ENCODE data around the gene ZDHHC11B. TPM values are rescaled to one million over a fixed set of nuclear protein-coding genes. Genes with fewer than 3 reads are reported as not detected.
A peak's percentile ranks its signal among the peaks of the same experiment; 100 is the strongest.
"Not testable (repeated sequence)": the region's sequence is repeated elsewhere in the genome, so short reads cannot be mapped to it uniquely, and the experiment has no call there.

Gene ZDHHC11B
- total and polyA plus RNA-seq, 7 experiments from 2014 or later, result 0.13 to 5.5 (median 1.2) TPM; not detected in 2

- H3K4me3 ChIP-seq (ENCODE audit: low read length); H3K36me3 ChIP-seq (ENCODE audit: control insufficient read depth in 2 of 3, insufficient read depth in 3 of 3, low read length in 3 of 3); H3K4me1 Mint-ChIP-seq; H3K9me3 ChIP-seq (ENCODE audit: control insufficient read depth in 2 of 3, low read length in 3 of 3); H3K36me3 Mint-ChIP-seq; H3K27me3 ChIP-seq (ENCODE audit: control insufficient read depth in 2 of 2, insufficient read depth in 2 of 2, low read length in 2 of 2); intact Hi-C loops (cut with micrococcal nuclease); H3K27ac Mint-ChIP-seq; H3K9me3 Mint-ChIP-seq; H3K27me3 Mint-ChIP-seq; CTCF ChIA-PET; H3K27ac ChIP-seq (ENCODE audit: low read depth, low read length); DNase-seq; ATAC-seq; H3K4me3 Mint-ChIP-seq; H3K4me1 ChIP-seq (ENCODE audit: control insufficient read depth in 2 of 2, insufficient read depth in 2 of 2, low read length in 2 of 2); POLR2A ChIA-PET: not testable (repeated sequence)
These were observed 5.6 kb downstream of the ZDHHC11B start for GRCh38 chr5:778967-779366.

- H3K4me3 ChIP-seq (ENCODE audit: low read length); H3K4me1 Mint-ChIP-seq; H3K27ac ChIP-seq (ENCODE audit: low read depth, low read length); H3K4me1 ChIP-seq (ENCODE audit: control insufficient read depth in 2 of 2, insufficient read depth in 2 of 2, low read length in 2 of 2); H3K36me3 Mint-ChIP-seq; H3K27me3 Mint-ChIP-seq; H3K36me3 ChIP-seq (ENCODE audit: control insufficient read depth in 2 of 3, insufficient read depth in 3 of 3, low read length in 3 of 3); DNase-seq; ATAC-seq; H3K9me3 Mint-ChIP-seq; intact Hi-C loops (cut with micrococcal nuclease); H3K27ac Mint-ChIP-seq; H3K27me3 ChIP-seq (ENCODE audit: control insufficient read depth in 2 of 2, insufficient read depth in 2 of 2, low read length in 2 of 2); H3K9me3 ChIP-seq (ENCODE audit: control insufficient read depth in 2 of 3, low read length in 3 of 3); POLR2A ChIA-PET; H3K4me3 Mint-ChIP-seq; CTCF ChIA-PET: not testable (repeated sequence)
These were observed 6.1 kb downstream of the ZDHHC11B start for GRCh38 chr5:778421-778820.

DNA sequence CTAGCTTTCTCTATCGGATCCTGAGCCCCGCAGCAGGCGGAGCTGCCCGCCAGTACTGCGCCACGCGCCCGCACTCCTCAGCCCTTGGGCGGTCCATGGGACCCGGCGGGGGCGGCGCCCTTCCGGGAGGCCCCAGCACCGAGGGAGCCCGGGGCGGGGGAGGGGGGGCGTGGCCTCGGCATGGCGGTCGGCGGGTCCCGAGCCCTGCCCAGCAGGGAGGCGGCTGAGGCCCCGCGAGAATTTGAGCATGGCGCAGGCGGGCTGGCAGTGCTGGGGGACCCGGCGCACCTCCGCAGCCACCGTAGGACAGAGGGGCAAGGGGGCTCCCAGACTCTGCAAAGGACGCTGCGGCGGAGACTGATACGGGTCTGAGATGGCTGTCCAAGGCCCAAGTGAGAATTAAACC, 6.8 kb downstream of the ZDHHC11B start:
- Mint-ChIP-seq H3K4me3 (no peak overlapping the region), H3K27ac (no peak overlapping the region), H3K4me1 (no peaks in the 10 kb centered on the region), H3K36me3 (no peaks in the 10 kb centered on the region), H3K9me3 (no peaks in the 10 kb centered on the region), H3K27me3 (peaks cover 0 to 4% (median 0%) of the 10 kb centered on the region in 5 donors)
- intact Hi-C loops (cut with micrococcal nuclease), result no loop called here
- DNase-seq (no peak), ATAC-seq (no peak)
- Histone ChIP-seq H3K4me3 (ENCODE audit: low read length) (no peak overlapping the region), H3K36me3 (ENCODE audit: control insufficient read depth in 2 of 3, insufficient read depth in 3 of 3, low read length in 3 of 3) (no peaks in the 10 kb centered on the region), H3K27ac (ENCODE audit: low read depth, low read length) (no peak overlapping the region), H3K4me1 (ENCODE audit: control insufficient read depth in 2 of 2, insufficient read depth in 2 of 2, low read length in 2 of 2) (no peaks in the 10 kb centered on the region), H3K27me3 (ENCODE audit: control insufficient read depth in 2 of 2, insufficient read depth in 2 of 2, low read length in 2 of 2) (no peaks in the 10 kb centered on the region), H3K9me3 (ENCODE audit: control insufficient read depth in 2 of 3, low read length in 3 of 3) (no peaks in the 10 kb centered on the region)
- POLR2A ChIA-PET, result no interaction called here
- CTCF ChIA-PET, result no interaction called here

GRCh38 chr5:776862-777711, 7.4 kb downstream of the ZDHHC11B start:
- Histone ChIP-seq H3K4me3 (ENCODE audit: low read length) (no peak overlapping the region), H3K27ac (ENCODE audit: low read depth, low read length) (no peak overlapping the region), H3K4me1 (ENCODE audit: control insufficient read depth in 2 of 2, insufficient read depth in 2 of 2, low read length in 2 of 2) (no peaks in the 10 kb centered on the region), H3K27me3 (ENCODE audit: control insufficient read depth in 2 of 2, insufficient read depth in 2 of 2, low read length in 2 of 2) (no peaks in the 10 kb centered on the region), H3K36me3 (ENCODE audit: control insufficient read depth in 2 of 3, insufficient read depth in 3 of 3, low read length in 3 of 3) (no peaks in the 10 kb centered on the region), H3K9me3 (ENCODE audit: control insufficient read depth in 2 of 3, low read length in 3 of 3) (no peaks in the 10 kb centered on the region)
- Mint-ChIP-seq H3K4me1 (no peaks in the 10 kb centered on the region), H3K36me3 (no peaks in the 10 kb centered on the region), H3K9me3 (no peaks in the 10 kb centered on the region), H3K27ac (no peak overlapping the region), H3K27me3 (peaks cover 0 to 4% (median 0%) of the 10 kb centered on the region in 5 donors), H3K4me3 (no peak overlapping the region)
- ATAC-seq, result no peak
- no peak for DNase-seq
- CTCF ChIA-PET, result no interaction called here
- intact Hi-C loops (cut with micrococcal nuclease), result no loop called here
- POLR2A ChIA-PET, result no interaction called here

GRCh38 chr5:775961-776861, 8.3 kb downstream of the ZDHHC11B start:
- Mint-ChIP-seq H3K27me3 (peaks cover 0 to 4% (median 0%) of the 10 kb centered on the region in 5 donors), H3K4me3 (no peak overlapping the region), H3K27ac (no peak overlapping the region), H3K9me3 (no peaks in the 10 kb centered on the region), H3K36me3 (no peaks in the 10 kb centered on the region), H3K4me1 (no peaks in the 10 kb centered on the region)
- H3K27ac ChIP-seq (ENCODE audit: low read depth, low read length), result no peak overlapping the region
- no peaks in the 10 kb centered on the region for H3K36me3 ChIP-seq (ENCODE audit: control insufficient read depth in 2 of 3, insufficient read depth in 3 of 3, low read length in 3 of 3)
- no peak overlapping the region for H3K4me3 ChIP-seq (ENCODE audit: low read length)
- H3K9me3 ChIP-seq (ENCODE audit: control insufficient read depth in 2 of 3, low read length in 3 of 3), result no peaks in the 10 kb centered on the region
- no peak for ATAC-seq
- ChIA-PET POLR2A (no interaction called here), CTCF (no interaction called here)
- H3K4me1 ChIP-seq (ENCODE audit: control insufficient read depth in 2 of 2, insufficient read depth in 2 of 2, low read length in 2 of 2), result no peaks in the 10 kb centered on the region
- intact Hi-C loops (cut with micrococcal nuclease), result no loop called here
- peak in 1 of 9 donors; percentile 0 for DNase-seq
- no peaks in the 10 kb centered on the region for H3K27me3 ChIP-seq (ENCODE audit: control insufficient read depth in 2 of 2, insufficient read depth in 2 of 2, low read length in 2 of 2)

DNA sequence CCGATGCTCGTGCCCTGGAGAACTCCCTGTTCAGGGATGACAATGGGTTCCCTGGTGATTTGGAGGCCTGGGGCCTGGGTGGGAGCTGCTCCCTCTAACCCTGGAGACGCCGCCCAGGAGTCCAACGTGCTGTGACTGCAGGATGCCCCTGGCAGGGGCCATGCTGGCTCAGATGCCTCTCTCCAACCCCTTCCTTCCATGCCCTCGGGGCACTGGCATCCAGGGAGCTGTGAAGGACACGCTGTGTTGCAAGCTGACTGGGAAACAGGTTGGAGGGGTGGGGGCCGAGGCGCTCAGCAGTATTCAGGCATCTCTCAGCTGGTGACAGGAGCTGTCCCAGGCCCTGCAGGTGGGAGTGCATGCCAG, 9.0 kb downstream of the ZDHHC11B start:
- ATAC-seq; H3K4me1 Mint-ChIP-seq; intact Hi-C loops (cut with micrococcal nuclease); H3K4me1 ChIP-seq (ENCODE audit: control insufficient read depth in 2 of 2, insufficient read depth in 2 of 2, low read length in 2 of 2); H3K27ac ChIP-seq (ENCODE audit: low read depth, low read length); CTCF ChIA-PET; H3K9me3 Mint-ChIP-seq; H3K27ac Mint-ChIP-seq; POLR2A ChIA-PET; H3K27me3 ChIP-seq (ENCODE audit: control insufficient read depth in 2 of 2, insufficient read depth in 2 of 2, low read length in 2 of 2); H3K36me3 ChIP-seq (ENCODE audit: control insufficient read depth in 2 of 3, insufficient read depth in 3 of 3, low read length in 3 of 3); H3K36me3 Mint-ChIP-seq; DNase-seq; H3K4me3 ChIP-seq (ENCODE audit: low read length); H3K4me3 Mint-ChIP-seq; H3K27me3 Mint-ChIP-seq; H3K9me3 ChIP-seq (ENCODE audit: control insufficient read depth in 2 of 3, low read length in 3 of 3): not testable (repeated sequence)

All from naive thymus-derived CD4-positive, alpha-beta T cell (primary cell).